Measurements from ENCODE around the gene GPC1. TPM values are rescaled to one million over a fixed set of nuclear protein-coding genes. Genes with fewer than 3 reads are reported as not detected.

The GPC1 gene
- total and polyA plus RNA-seq, 2 donors (not counting 1 experiment from before 2014, with no cell fraction given) = 1.2 to 3.3 TPM

DNA sequence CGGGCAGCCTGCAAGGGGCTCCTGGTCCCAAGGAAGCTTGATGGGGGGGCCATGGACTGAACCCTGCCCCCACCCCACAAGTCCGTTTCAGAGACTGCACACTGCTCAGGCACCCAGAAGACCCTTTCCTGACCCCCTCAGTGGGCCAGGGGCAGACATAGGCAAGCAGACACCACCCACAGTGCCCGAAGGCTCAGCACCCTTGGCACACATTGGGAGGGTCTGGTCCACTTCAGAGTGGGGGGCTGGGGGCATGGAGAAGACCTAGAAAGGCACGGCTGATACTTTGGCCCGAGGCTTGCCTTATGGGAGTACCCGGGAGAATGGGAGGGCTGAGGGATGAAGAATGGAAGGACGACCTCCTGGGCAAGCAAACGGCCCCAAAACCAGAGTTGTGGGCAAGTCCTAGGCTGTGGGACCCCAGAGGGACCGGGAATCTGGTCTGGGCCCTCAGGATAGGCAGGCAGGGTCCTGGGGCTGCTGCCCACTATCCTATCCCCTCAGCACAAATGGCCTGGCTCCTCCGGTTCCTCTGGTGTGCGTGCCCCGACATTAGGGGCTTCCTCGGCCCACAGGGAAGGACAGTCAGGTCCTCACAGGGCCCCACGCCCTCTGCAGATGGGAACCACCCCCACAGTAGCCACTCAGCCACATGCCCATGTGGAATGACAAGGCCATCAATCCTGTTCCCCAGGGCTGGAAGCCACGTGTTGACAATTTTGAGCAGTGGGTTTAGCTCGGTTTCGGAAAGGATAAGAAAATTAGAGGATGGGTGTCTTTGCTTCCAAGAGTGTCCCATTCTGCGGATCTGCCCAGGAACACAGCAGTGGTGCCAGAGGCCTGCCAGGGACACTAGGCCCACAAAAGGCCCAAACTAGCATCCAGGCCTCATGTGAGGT lies 15.0 kb upstream of the GPC1 start:
- Histone ChIP-seq H2AFZ (ENCODE audit: insufficient read depth, low read depth, low read length, poor library complexity, severe bottlenecking) (no peak overlapping the region), H3K4me1 (ENCODE audit: control insufficient read depth in 2 of 2, insufficient read depth in 2 of 2, low read length in 2 of 2) (no peaks in the 10 kb centered on the region), H3K27ac (ENCODE audit: low read length in 2 of 2) (no peak overlapping the region), H3K36me3 (replicated peaks in 1 of 2; ENCODE audit: control extremely low read depth in 1 of 2, control insufficient read depth in 1 of 2, extremely low read depth in 1 of 2, insufficient read depth in 2 of 2, low read length in 1 of 2) (no peaks in the 10 kb centered on the region), H3K4me3 (ENCODE audit: control extremely low read depth in 1 of 5, extremely low read depth in 1 of 5, insufficient read depth in 1 of 5, low read depth in 2 of 5, low read length in 4 of 5) (no peak overlapping the region), H4K20me1 (ENCODE audit: control insufficient read depth, insufficient read depth, low read length, poor library complexity, severe bottlenecking) (no peaks in the 10 kb centered on the region), H3K27me3 (replicated peaks in 1 of 4; ENCODE audit: control extremely low read depth in 1 of 4, control insufficient read depth in 3 of 4, insufficient read depth in 4 of 4, low read length in 3 of 4) (peaks cover 0 to 7% (median 0%) of the 10 kb centered on the region in 4 experiments), H3K9ac (ENCODE audit: low read length) (no peak overlapping the region), H3K9me3 (ENCODE audit: control extremely low read depth in 1 of 3, control insufficient read depth in 2 of 3, insufficient read depth in 1 of 3, low read length in 2 of 3) (peaks cover 0 to 58% (median 22%) of the 10 kb centered on the region in 3 donors), H3K4me2 (replicated peaks; ENCODE audit: low read depth, low read length, poor library complexity, severe bottlenecking) (no peak overlapping the region), H3K79me2 (ENCODE audit: control insufficient read depth, insufficient read depth, low read length) (no peaks in the 10 kb centered on the region)
- DNase-seq (no peak), ATAC-seq (ENCODE audit: low read depth) (no peak)
- Mint-ChIP-seq H3K4me1 (no peaks in the 10 kb centered on the region), H3K27ac (no peak overlapping the region), H3K27me3 (no peaks in the 10 kb centered on the region), H3K9me3 (ENCODE audit: insufficient read depth) (no peaks in the 10 kb centered on the region), H3K4me3 (no peak overlapping the region)
- ChIA-PET POLR2A (no interaction called here), CTCF (no interaction called here)
- intact Hi-C loops (cut with micrococcal nuclease) = no loop called here
- TF ChIP-seq CTCF (IDR thresholded peaks at IDR 0.05) (no peak), EZH2 (IDR thresholded peaks at IDR 0.05; ENCODE audit: borderline replicate concordance, insufficient read depth, low read depth, low read length, poor library complexity, severe bottlenecking) (no peak)
- 91% methylated on average over 18 of the region's 18 CpGs for WGBS (ENCODE audit: insufficient coverage)

- no peak overlapping the region for H3K4me2 ChIP-seq (replicated peaks; ENCODE audit: low read depth, low read length, poor library complexity, severe bottlenecking)
- peaks cover 0 to 7% (median 0%) of the 10 kb centered on the region in 4 experiments for H3K27me3 ChIP-seq (replicated peaks in 1 of 4; ENCODE audit: control extremely low read depth in 1 of 4, control insufficient read depth in 3 of 4, insufficient read depth in 4 of 4, low read length in 3 of 4)
- no peaks in the 10 kb centered on the region for H3K36me3 ChIP-seq (replicated peaks in 1 of 2; ENCODE audit: control extremely low read depth in 1 of 2, control insufficient read depth in 1 of 2, extremely low read depth in 1 of 2, insufficient read depth in 2 of 2, low read length in 1 of 2)
- no peaks in the 10 kb centered on the region for H3K9me3 Mint-ChIP-seq (ENCODE audit: insufficient read depth)
- no peaks in the 10 kb centered on the region for H3K4me1 ChIP-seq (ENCODE audit: control insufficient read depth in 2 of 2, insufficient read depth in 2 of 2, low read length in 2 of 2)
- no peak overlapping the region for H3K27ac Mint-ChIP-seq
- no peak overlapping the region for H2AFZ ChIP-seq (ENCODE audit: insufficient read depth, low read depth, low read length, poor library complexity, severe bottlenecking)
- no peak overlapping the region for H3K4me3 ChIP-seq (ENCODE audit: control extremely low read depth in 1 of 5, extremely low read depth in 1 of 5, insufficient read depth in 1 of 5, low read depth in 2 of 5, low read length in 4 of 5)
- TF ChIP-seq EZH2 (IDR thresholded peaks at IDR 0.05; ENCODE audit: borderline replicate concordance, insufficient read depth, low read depth, low read length, poor library complexity, severe bottlenecking) (no peak), CTCF (IDR thresholded peaks at IDR 0.05) (no peak)
- no peak overlapping the region for H3K4me3 Mint-ChIP-seq
- DNase-seq = no peak
- WGBS (ENCODE audit: insufficient coverage) = 67% methylated on average over 3 of the region's 3 CpGs
- H4K20me1 ChIP-seq (ENCODE audit: control insufficient read depth, insufficient read depth, low read length, poor library complexity, severe bottlenecking) = no peaks in the 10 kb centered on the region
- no peak overlapping the region for H3K9ac ChIP-seq (ENCODE audit: low read length)
- ChIA-PET POLR2A (no interaction called here), CTCF (no interaction called here)
- no peaks in the 10 kb centered on the region for H3K4me1 Mint-ChIP-seq
- intact Hi-C loops (cut with micrococcal nuclease) = no loop called here
- no peak for ATAC-seq (ENCODE audit: low read depth)
- H3K79me2 ChIP-seq (ENCODE audit: control insufficient read depth, insufficient read depth, low read length) = no peaks in the 10 kb centered on the region
- H3K27me3 Mint-ChIP-seq = no peaks in the 10 kb centered on the region
- no peak overlapping the region for H3K27ac ChIP-seq (ENCODE audit: low read length in 2 of 2)
- peaks cover 0 to 66% (median 22%) of the 10 kb centered on the region in 3 donors for H3K9me3 ChIP-seq (ENCODE audit: control extremely low read depth in 1 of 3, control insufficient read depth in 2 of 3, insufficient read depth in 1 of 3, low read length in 2 of 3)
These were observed 14.1 kb upstream of the GPC1 start for GRCh38 chr2:240421381-240421780.
